GM12801 (cell line): ENCODE results near the gene FZD10.

Experiments used
- CTCF ChIP-seq: IDR thresholded peaks from one replicate; pipeline ENCODE4 v1.5.1; 2011; ENCODE audit warnings: control low read depth; ENCODE audit not compliant: insufficient read length; ENCODE audit errors: extremely low read depth

The FZD10 gene

DNA sequence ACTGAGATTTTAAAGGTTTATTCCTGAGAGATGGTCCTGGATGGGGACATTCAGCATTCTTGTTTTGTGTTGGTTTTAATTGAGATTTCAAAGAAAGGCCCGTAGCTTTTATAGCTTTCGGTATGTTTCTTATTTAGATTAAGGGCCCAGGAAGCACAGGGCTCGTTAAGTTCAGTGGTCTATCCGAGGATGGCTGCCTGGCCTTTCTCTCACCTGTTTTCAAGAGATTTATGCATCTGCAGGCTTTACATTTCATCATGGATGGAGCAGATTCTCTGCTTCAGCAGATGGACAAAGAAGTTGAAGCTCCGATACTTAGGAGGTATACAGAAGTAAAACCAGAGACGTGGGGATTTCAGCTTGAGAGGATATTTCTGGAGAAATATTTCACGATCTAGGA is 16.0 kb downstream of the FZD10 start:
- TF ChIP-seq CTCF, result no peak

- TF ChIP-seq CTCF, result no peak
Measured at GRCh38 chr12:130179191-130179590, 16.9 kb downstream of the FZD10 start.

DNA sequence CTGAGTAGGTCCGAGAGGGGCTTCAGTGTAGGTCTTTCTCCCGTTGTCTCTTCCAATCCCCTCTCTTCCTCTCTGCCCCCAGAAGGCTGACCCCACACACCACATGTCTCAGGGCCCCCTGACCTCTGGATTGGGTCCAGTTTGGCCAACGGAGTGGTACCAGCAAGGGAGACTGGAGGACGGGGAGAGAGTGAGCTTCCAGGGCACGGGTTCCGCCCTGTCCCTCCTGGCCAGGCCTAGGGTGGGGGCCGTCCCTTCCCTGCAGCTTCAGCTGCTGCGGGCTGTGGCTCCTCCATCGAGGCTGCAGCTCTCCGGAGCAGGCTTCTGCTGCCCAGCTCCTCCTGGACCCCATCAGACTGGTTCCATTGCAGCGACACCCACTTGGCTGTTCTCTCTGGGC is 17.4 kb downstream of the FZD10 start:
- TF ChIP-seq CTCF, result no peak

GRCh38 chr12:130181211-130181610 is 18.9 kb downstream of the FZD10 start:
- TF ChIP-seq CTCF, result no peak

DNA sequence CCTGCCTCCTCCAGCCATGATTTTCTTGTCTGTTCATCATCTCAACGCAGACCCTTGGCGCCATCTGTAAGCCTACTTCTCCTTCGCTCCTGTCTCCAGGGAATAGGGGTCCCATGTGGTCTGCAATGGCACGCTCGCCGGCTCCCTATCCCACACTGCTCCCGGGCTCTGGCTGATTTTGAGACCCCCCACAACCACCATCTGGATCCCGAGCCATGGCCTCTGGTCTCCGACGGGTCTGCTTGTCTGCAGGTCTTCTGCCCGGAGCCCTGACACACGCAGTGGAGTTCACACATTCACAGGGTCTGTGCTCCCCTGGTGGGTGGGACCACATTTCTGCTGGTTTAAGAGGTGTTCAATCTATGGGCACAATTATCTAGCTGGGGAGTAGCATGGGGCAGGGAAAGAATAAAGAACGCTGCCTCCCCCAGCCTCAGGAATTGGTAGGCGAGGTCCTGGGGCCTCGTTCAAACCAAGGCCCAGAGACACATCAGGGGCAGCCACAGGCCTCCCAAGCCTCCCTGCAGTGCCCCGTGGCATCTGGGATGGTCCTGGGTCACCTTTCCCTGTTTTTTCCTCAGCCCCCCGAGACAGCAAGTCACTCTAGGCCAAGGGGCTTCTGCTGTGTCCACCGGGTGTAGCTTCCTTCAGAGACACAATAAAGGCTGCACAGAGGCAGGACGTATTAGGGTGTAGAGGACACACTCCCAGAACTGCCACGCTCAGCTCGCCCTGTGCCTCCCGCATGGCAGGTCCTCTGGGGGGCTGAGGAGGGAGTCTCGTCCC is 21.5 kb downstream of the FZD10 start:
- no peak for TF ChIP-seq CTCF

DNA sequence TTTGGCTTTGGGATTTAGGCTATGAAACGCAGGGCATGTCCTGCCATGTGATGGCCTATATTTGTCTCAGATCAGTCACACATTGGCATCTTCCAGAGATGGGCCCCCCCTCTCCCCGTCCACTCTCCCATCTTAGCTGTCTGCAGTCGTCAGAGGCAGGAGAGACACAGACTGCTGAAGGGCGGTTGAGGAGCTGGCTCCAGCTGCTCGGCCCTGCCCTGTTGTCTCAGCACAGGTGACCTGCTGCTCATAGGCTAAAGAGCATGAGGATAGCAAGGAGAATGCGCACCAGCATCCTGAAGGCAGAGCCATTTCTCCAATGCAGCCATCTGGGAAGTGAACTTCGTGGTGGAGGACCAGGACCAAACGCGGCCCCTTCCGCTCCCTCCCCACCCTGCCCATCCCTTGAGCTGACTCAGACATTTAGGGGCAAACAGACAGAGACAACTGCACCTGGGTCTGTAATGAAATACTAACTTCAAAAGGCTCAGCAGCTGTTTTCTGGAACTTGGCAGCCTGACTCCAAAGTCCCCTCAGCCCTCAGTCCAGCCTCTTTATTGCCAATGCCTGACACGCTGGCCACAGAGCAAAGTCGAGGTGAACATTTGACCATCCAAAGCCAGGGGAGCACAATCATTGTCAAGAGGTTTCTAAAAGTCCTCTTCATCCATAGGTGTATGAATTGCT is 22.3 kb downstream of the FZD10 start:
- TF ChIP-seq CTCF, result no peak

DNA sequence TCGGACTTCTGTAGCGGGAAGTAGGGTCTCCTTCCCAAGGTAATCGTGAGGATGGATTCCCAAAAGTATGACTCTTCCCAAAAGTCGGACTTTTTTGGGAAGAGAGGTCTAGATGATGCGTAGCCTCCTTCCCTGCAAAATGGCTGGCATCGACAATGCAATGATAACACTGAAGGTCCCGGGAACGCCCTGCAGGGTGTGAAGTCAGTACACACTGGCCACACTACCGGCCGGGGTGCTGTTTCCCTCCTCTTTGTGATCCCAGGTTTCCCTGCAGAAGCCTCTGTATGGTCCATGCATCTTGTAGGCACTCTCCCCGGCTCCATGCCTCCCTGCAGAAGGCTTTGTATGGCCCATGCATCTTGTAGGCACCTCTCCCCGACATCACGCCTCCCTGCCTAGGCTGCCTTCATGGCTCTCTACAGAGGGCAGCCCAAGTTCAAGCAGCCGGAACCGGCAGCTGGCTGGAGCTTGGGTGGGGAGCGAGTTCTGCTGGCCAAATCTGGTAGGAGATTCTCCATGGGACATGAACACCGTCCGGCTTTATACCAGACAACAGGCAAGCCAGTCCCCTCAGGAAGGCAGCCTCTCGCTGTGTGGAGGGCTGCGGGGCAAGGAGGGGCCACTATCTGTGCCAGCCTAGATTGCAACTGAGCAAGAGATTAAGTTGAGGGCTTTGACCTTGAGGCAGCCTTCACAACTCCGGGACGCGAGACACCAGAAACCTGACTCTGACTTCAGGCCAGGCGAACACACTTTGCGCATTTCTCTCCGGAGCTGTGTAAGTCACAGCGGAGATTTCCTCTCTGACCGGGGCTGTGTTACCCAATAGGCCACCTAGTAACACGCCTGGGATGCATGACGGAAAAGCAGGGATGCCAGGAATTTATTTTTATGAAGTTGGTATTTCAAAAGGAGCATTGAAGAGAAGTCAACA is 23.5 kb downstream of the FZD10 start:
- TF ChIP-seq CTCF, result no peak
